ENCODE measurements around the gene CDIPT.
A peak's percentile ranks its signal among the peaks of the same experiment; 100 is the strongest.

Gene CDIPT

GRCh38 chr16:29811896-29812665, 50.9 kb downstream of the CDIPT start, which contains the start of gene PRRT2:
PRRT2 (plus strand) TSS chr16:29812193; CDS start chr16:29813055, 862 bp downstream.
- H3K36me3 ChIP-seq (replicated peaks): peaks cover 30% of the 10 kb centered on the region
- H3K27me3 ChIP-seq (ENCODE audit: low read depth): no peaks in the 10 kb centered on the region
- H3K4me3 ChIP-seq: peak within 1 kb of the TSS; percentile 54
- H3K9me3 ChIP-seq: no peaks in the 10 kb centered on the region
- H3K4me1 ChIP-seq: peaks cover 32% of the 10 kb centered on the region
- peak; percentile 75 to 92 for DNase-seq (ENCODE audit: low spot score in 2 of 2)
- in situ Hi-C loops (cut with MboI; ENCODE audit: low sequenced_read_pairs): no loop called here

DNA sequence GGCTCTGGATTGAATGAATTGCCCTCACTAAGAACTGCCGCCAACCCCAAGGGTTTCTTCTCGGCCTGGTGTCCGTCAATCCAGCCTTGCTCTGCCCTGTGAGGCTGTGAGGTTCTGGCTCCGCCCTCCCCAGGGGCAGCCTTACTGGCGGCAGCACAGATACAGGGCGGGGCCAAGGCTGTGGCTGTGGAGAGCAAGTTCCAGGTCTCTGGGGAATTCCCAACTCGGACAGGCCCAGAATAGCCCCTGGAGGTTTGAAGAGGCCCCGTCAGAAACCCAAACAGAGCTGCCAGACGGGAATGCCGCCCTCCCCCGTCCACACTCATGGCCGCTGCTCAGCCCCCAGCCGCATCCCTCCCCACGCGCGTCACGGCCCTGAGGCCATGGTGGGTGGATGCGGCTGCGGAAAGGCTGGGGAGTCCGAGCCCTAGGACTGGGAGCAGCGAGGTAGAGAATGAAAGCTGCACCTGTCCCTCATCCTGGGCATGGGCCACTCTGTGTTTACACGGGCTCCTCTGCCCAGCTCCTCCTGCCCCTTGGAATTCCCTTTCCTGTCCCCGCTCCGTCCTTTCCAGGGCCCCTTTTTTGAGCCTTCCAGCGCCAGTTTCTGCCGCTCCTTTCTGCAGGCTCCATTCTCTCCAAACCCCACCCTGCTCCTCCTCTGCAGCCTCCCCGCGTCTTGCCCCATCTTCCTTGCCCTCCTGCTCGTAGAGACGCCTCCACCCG, 51.7 kb downstream of the CDIPT start:
- in situ Hi-C loops (cut with MboI; ENCODE audit: low sequenced_read_pairs): no loop called here
- Histone ChIP-seq H3K9me3 (no peaks in the 10 kb centered on the region), H3K36me3 (replicated peaks) (peaks cover 30% of the 10 kb centered on the region), H3K4me1 (peaks cover 32% of the 10 kb centered on the region), H3K27me3 (ENCODE audit: low read depth) (no peaks in the 10 kb centered on the region), H3K4me3 (peak overlapping the region; percentile 54)
- peak; percentile 99 for DNase-seq (ENCODE audit: low spot score in 2 of 2)

- peaks cover 32% of the 10 kb centered on the region for H3K4me1 ChIP-seq
- H3K36me3 ChIP-seq (replicated peaks): peaks cover 30% of the 10 kb centered on the region
- H3K27me3 ChIP-seq (ENCODE audit: low read depth): no peaks in the 10 kb centered on the region
- in situ Hi-C loops (cut with MboI; ENCODE audit: low sequenced_read_pairs): no loop called here
- no peak for DNase-seq (ENCODE audit: low spot score in 2 of 2)
- H3K9me3 ChIP-seq: no peaks in the 10 kb centered on the region
- peak overlapping the region; percentile 54; the same call in 1 of the 2 replicates for H3K4me3 ChIP-seq
Observed at GRCh38 chr16:29810699-29811169, 52.3 kb downstream of the CDIPT start.

- DNase-seq (ENCODE audit: low spot score in 2 of 2): peak; percentile 52 to 66
- Histone ChIP-seq H3K27me3 (ENCODE audit: low read depth) (no peaks in the 10 kb centered on the region), H3K36me3 (replicated peaks) (peaks cover 31% of the 10 kb centered on the region), H3K4me1 (peaks cover 28% of the 10 kb centered on the region), H3K4me3 (peak overlapping the region; percentile 68), H3K9me3 (no peaks in the 10 kb centered on the region)
- in situ Hi-C loops (cut with MboI; ENCODE audit: low sequenced_read_pairs): no loop called here
Observed at GRCh38 chr16:29809850-29810698, 53.0 kb downstream of the CDIPT start.

DNA sequence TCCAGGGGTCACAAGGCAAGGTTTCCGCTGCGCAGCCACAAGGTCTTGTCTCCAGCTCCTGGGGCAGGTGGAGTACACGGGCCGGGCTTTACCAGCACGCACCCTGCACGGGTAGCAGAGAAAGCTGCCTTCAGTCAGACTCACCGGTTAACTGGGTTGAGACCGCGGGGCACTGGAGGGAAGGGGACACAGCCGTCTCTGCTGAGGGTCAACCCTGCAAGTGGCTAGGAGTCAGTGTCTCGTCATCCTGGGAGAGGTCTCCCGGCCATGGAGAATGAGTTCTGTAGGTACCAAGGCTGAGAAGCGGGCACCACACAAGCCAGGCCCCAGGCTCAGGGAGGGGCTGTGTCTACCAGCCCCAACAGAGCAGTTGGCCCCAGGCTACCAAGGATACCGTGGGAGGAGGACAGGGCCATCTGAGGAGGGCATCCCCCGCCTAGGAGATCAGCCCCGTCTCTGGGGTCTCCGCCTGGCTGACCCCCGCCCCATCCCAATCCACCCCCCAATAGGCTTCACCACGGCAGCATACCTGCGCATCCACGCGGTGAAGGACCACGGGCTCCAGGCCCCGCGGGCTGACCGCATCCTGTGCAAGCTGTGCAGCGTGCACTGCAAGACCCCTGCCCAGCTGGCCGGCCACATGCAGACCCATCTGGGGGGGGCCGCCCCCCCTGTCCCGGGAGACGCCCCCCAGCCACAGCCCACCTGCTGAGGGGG, 53.8 kb downstream of the CDIPT start:
- Histone ChIP-seq H3K4me3 (peak overlapping the region; percentile 68), H3K4me1 (peaks cover 33% of the 10 kb centered on the region), H3K9me3 (no peaks in the 10 kb centered on the region), H3K27me3 (ENCODE audit: low read depth) (no peaks in the 10 kb centered on the region), H3K36me3 (replicated peaks) (peaks cover 39% of the 10 kb centered on the region)
- in situ Hi-C loops (cut with MboI; ENCODE audit: low sequenced_read_pairs): no loop called here
- DNase-seq (ENCODE audit: low spot score in 2 of 2): peak in 1 of 2 experiments; percentile 46
